K562 (cell line): ENCODE measurements around the gene MCRS1. TPM values are rescaled to one million over a fixed set of nuclear protein-coding genes. Genes with fewer than 3 reads are reported as not detected.

Experiments used
- BCL6 ChIP-seq: fragments of 250-450 bp; sonication (Bioruptor Pico); IDR thresholded peaks from 2 replicates; pipeline ENCODE4 v1.4.0; 2020
- EZH2 ChIP-seq: IDR thresholded peaks from 2 replicates; pipeline ENCODE4 v1.6.1; 2012; ENCODE audit warnings: low read depth, mild to moderate bottlenecking, inconsistent platforms, low read length, borderline replicate concordance
- KAT7 ChIP-seq: sonication (generic); formaldehyde crosslinking; IDR thresholded peaks from 2 replicates; pipeline ENCODE4 v1.8.0; 2022; ENCODE audit warnings: missing genetic modification reagents, mild to moderate bottlenecking, borderline replicate concordance
- RBFOX2 ChIP-seq: fragments of 200-400 bp; formaldehyde crosslinking; IDR thresholded peaks from 2 replicates; pipeline ENCODE4 v1.6.1; 2017; ENCODE audit warnings: low read depth, mild to moderate bottlenecking, low read length, moderate library complexity
- SRF ChIP-seq, 2 experiments: fragments of 250-450, 450-650 bp in 1 of 2; sonication (Bioruptor Pico) in 1 of 2; sonication (generic) in 1 of 2; formaldehyde crosslinking; IDR thresholded peaks; 2 replicates each; pipeline versions ENCODE4 v1.5.0 to v1.5.1; 2020 to 2022; ENCODE audit warnings: mild to moderate bottlenecking in 1 of 2, missing genetic modification reagents in 1 of 2
- ZNF311 ChIP-seq: fragments of 250-450 bp; sonication (Bioruptor Pico); IDR thresholded peaks from 2 replicates; pipeline ENCODE4 v1.4.0; 2020; ENCODE audit warnings: mild to moderate bottlenecking, moderate library complexity
- polyA plus RNA-seq, 8 experiments: library from polyadenylated mRNA; depleted of rRNA in 4 of 8; stranded (reverse) in 5 of 8; unstranded in 3 of 8; fragments of >200 nt; fragmentation: Nextera tagmentation in 2 of 8; fragmentation: Illumina TruSeq in 1 of 8; extraction: Ambion mirVana in 2 of 8; extraction: Trizol in 1 of 8; gene quantifications; 2 replicates each; pipeline versions ENCODE4 v1.2.1 to v1.2.3, GENCODE V29; 2011 to 2014; ENCODE audit warnings: inconsistent platforms in 1 of 8, missing spikeins in 1 of 8
- total RNA-seq, 7 experiments: library from RNA; depleted of rRNA in 6 of 7; stranded (reverse); fragments of >200 nt in 6 of 7; fragmentation: Illumina TruSeq in 2 of 7; extraction: Trizol in 2 of 7; gene quantifications; 2 replicates each; pipeline versions ENCODE4 v1.2.1 to v1.2.3, GENCODE V29; 2011 to 2021; ENCODE audit warnings: low replicate concordance in 1 of 7
- TF ChIP-seq, protein P1 (sequence below): fragments of 250-450 bp; sonication (Bioruptor Pico); IDR thresholded peaks from 2 replicates; pipeline ENCODE4 v1.5.0; 2020; ENCODE audit warnings: mild to moderate bottlenecking, borderline replicate concordance

MCRS1 gene
- total and polyA plus RNA-seq, 9 of the 15 experiments (the other 6 are each of a cell fraction or from before 2014, with no cell fraction given), result 50.0 to 100 (median 73.2) TPM

GRCh38 chr12:49556391-49557186 lies 11.4 kb downstream of the MCRS1 start (continued):
- TF ChIP-seq, protein P1, sequence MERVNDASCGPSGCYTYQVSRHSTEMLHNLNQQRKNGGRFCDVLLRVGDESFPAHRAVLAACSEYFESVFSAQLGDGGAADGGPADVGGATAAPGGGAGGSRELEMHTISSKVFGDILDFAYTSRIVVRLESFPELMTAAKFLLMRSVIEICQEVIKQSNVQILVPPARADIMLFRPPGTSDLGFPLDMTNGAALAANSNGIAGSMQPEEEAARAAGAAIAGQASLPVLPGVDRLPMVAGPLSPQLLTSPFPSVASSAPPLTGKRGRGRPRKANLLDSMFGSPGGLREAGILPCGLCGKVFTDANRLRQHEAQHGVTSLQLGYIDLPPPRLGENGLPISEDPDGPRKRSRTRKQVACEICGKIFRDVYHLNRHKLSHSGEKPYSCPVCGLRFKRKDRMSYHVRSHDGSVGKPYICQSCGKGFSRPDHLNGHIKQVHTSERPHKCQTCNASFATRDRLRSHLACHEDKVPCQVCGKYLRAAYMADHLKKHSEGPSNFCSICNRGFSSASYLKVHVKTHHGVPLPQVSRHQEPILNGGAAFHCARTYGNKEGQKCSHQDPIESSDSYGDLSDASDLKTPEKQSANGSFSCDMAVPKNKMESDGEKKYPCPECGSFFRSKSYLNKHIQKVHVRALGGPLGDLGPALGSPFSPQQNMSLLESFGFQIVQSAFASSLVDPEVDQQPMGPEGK, result no peak
- no peak for TF ChIP-seq EZH2
- no peak for TF ChIP-seq KAT7
- no peak for TF ChIP-seq ZNF311 (CRISPR knock-in tag)
- TF ChIP-seq SRF (CRISPR knock-in tag; IDR thresholded peaks at IDR 0.05), result no peak
- TF ChIP-seq BCL6 (CRISPR knock-in tag), result no peak
- TF ChIP-seq RBFOX2, result no peak
- TF ChIP-seq, all 486 proteins: peak for 0
